H1 (cell line): ENCODE results near the gene CLASP2. TPM values are rescaled to one million over a fixed set of nuclear protein-coding genes. Genes with fewer than 3 reads are reported as not detected.

Source experiments
- ASH2L ChIP-seq: fragments of 200-600, 300-600 bp; sonication (generic); IDR thresholded peaks from one replicate; pipeline ENCODE4 v1.7.1; 2017; ENCODE audit warnings: low read length
- CBX5 ChIP-seq: fragments of 300-800, 300-1000 bp; sonication (generic); IDR thresholded peaks from 2 replicates; pipeline ENCODE4 v1.7.1; 2016; ENCODE audit warnings: antibody characterized with exemption, low read length, low read depth
- E2F6 ChIP-seq: IDR thresholded peaks from 2 replicates; pipeline ENCODE4 v1.6.1; 2012; ENCODE audit warnings: inconsistent platforms
- EGR1 ChIP-seq: IDR thresholded peaks from 2 replicates; pipeline ENCODE4 v1.6.1; 2011; ENCODE audit warnings: low read depth, low read length, borderline replicate concordance
- MAFK ChIP-seq: IDR thresholded peaks from 2 replicates; pipeline ENCODE4 v1.6.1; 2012; ENCODE audit warnings: low read depth, mild to moderate bottlenecking, improper control_type of control experiment, low read length
- MAX ChIP-seq: IDR thresholded peaks from 2 replicates; pipeline ENCODE4 v1.6.1; 2012; ENCODE audit warnings: inconsistent platforms
- POLR2A ChIP-seq, 2 experiments: IDR thresholded peaks; 1 replicate in 1 of 2; 2 replicates in 1 of 2; pipeline ENCODE4 v1.6.1; 2011; ENCODE audit warnings: low read depth in 2 of 2, low read length in 2 of 2, mild to moderate bottlenecking in 2 of 2; ENCODE audit errors: control extremely low read depth in 1 of 2
- SIX5 ChIP-seq: IDR thresholded peaks from 2 replicates; pipeline ENCODE4 v1.6.1; 2011; ENCODE audit warnings: mild to moderate bottlenecking, low read depth, low read length
- SP1 ChIP-seq: IDR thresholded peaks from 2 replicates; pipeline ENCODE4 v1.6.1; 2011; ENCODE audit warnings: low read depth, low read length
- SUZ12 ChIP-seq: fragments of 200-600 bp; sonication (generic); IDR thresholded peaks from 2 replicates; pipeline ENCODE4 v1.6.1; 2012; ENCODE audit warnings: mild to moderate bottlenecking, inconsistent platforms, low read length, moderate library complexity, mixed read lengths
- YY1 ChIP-seq: IDR thresholded peaks from 2 replicates; pipeline ENCODE4 v1.6.1; 2011; ENCODE audit warnings: low read depth, mild to moderate bottlenecking, low read length
- polyA plus RNA-seq, 7 experiments: library from polyadenylated mRNA; depleted of rRNA in 3 of 7; stranded (reverse) in 5 of 7; unstranded in 2 of 7; fragments of >200 nt in 5 of 7; fragments of 200-250 nt in 2 of 7; gene quantifications; 1 replicate in 5 of 7; 2 replicates in 1 of 7; 4 replicates in 1 of 7; pipeline versions ENCODE4 v1.2.1 to v1.2.3, GENCODE V29; 2011 to 2013; ENCODE audit warnings: missing spikeins in 2 of 7, mixed read lengths in 2 of 7
- total RNA-seq: library from RNA; stranded (reverse); fragmentation: NEBNext Ultra II Directional; extraction: Animal tissue kit (Norgen Biotek cat#: 25700); gene quantifications from 2 replicates; pipeline ENCODE4 v1.2.1, GENCODE V29; 2021
- TF ChIP-seq, protein P1 (sequence below): fragments of 300-600 bp; sonication (generic); IDR thresholded peaks from 2 replicates; pipeline ENCODE4 v1.7.1; 2012; ENCODE audit warnings: low read length, moderate library complexity, mild to moderate bottlenecking, inconsistent platforms; ENCODE audit not compliant: insufficient replicate concordance

The CLASP2 gene
- total and polyA plus RNA-seq, 2 of the 8 experiments (the other 6 are each of a cell fraction or from before 2014, with no cell fraction given) = 21.7 to 58.0 TPM

- TF ChIP-seq, protein P1, sequence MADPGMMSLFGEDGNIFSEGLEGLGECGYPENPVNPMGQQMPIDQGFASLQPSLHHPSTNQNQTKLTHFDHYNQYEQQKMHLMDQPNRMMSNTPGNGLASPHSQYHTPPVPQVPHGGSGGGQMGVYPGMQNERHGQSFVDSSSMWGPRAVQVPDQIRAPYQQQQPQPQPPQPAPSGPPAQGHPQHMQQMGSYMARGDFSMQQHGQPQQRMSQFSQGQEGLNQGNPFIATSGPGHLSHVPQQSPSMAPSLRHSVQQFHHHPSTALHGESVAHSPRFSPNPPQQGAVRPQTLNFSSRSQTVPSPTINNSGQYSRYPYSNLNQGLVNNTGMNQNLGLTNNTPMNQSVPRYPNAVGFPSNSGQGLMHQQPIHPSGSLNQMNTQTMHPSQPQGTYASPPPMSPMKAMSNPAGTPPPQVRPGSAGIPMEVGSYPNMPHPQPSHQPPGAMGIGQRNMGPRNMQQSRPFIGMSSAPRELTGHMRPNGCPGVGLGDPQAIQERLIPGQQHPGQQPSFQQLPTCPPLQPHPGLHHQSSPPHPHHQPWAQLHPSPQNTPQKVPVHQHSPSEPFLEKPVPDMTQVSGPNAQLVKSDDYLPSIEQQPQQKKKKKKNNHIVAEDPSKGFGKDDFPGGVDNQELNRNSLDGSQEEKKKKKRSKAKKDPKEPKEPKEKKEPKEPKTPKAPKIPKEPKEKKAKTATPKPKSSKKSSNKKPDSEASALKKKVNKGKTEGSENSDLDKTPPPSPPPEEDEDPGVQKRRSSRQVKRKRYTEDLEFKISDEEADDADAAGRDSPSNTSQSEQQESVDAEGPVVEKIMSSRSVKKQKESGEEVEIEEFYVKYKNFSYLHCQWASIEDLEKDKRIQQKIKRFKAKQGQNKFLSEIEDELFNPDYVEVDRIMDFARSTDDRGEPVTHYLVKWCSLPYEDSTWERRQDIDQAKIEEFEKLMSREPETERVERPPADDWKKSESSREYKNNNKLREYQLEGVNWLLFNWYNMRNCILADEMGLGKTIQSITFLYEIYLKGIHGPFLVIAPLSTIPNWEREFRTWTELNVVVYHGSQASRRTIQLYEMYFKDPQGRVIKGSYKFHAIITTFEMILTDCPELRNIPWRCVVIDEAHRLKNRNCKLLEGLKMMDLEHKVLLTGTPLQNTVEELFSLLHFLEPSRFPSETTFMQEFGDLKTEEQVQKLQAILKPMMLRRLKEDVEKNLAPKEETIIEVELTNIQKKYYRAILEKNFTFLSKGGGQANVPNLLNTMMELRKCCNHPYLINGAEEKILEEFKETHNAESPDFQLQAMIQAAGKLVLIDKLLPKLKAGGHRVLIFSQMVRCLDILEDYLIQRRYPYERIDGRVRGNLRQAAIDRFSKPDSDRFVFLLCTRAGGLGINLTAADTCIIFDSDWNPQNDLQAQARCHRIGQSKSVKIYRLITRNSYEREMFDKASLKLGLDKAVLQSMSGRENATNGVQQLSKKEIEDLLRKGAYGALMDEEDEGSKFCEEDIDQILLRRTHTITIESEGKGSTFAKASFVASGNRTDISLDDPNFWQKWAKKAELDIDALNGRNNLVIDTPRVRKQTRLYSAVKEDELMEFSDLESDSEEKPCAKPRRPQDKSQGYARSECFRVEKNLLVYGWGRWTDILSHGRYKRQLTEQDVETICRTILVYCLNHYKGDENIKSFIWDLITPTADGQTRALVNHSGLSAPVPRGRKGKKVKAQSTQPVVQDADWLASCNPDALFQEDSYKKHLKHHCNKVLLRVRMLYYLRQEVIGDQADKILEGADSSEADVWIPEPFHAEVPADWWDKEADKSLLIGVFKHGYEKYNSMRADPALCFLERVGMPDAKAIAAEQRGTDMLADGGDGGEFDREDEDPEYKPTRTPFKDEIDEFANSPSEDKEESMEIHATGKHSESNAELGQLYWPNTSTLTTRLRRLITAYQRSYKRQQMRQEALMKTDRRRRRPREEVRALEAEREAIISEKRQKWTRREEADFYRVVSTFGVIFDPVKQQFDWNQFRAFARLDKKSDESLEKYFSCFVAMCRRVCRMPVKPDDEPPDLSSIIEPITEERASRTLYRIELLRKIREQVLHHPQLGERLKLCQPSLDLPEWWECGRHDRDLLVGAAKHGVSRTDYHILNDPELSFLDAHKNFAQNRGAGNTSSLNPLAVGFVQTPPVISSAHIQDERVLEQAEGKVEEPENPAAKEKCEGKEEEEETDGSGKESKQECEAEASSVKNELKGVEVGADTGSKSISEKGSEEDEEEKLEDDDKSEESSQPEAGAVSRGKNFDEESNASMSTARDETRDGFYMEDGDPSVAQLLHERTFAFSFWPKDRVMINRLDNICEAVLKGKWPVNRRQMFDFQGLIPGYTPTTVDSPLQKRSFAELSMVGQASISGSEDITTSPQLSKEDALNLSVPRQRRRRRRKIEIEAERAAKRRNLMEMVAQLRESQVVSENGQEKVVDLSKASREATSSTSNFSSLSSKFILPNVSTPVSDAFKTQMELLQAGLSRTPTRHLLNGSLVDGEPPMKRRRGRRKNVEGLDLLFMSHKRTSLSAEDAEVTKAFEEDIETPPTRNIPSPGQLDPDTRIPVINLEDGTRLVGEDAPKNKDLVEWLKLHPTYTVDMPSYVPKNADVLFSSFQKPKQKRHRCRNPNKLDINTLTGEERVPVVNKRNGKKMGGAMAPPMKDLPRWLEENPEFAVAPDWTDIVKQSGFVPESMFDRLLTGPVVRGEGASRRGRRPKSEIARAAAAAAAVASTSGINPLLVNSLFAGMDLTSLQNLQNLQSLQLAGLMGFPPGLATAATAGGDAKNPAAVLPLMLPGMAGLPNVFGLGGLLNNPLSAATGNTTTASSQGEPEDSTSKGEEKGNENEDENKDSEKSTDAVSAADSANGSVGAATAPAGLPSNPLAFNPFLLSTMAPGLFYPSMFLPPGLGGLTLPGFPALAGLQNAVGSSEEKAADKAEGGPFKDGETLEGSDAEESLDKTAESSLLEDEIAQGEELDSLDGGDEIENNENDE = no peak
- TF ChIP-seq SP1 (no peak), SUZ12 (no peak), SIX5 (no peak), MAFK (no peak), EGR1 (no peak), YY1 (no peak), MAX (no peak), POLR2A (IDR thresholded peaks at IDR 0.05; ENCODE audit: control extremely low read depth in 1 of 2, low read depth in 2 of 2, low read length in 2 of 2) (no peak), CBX5 (no peak), E2F6 (no peak), ASH2L (no peak)
These were observed 264.7 kb downstream of the CLASP2 start (continued) for GRCh38 chr3:33453331-33453761.
